ENCODE measurements around the gene FAM163B.

Gene FAM163B

DNA sequence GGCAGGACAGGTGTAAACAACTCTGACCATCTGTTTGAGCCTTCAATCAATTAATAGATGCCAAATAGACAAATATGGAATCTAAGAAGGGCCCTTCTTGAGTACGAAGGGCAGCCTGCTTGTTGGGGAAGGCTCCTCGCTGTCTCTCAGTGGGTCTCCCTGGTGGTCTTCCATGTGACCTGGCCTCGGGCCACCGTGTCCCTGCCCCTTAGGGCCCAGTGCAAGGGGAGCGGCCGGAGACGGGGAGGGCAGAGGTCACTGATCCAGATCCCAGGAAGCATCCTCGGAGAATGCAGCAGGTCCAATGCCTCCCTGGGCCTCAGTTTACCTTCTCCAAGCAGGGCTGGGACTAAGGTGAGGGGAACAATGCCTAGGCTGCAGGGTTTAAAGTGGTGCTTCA lies 29.5 kb upstream of the FAM163B start:
- H3K4me3 ChIP-seq (ENCODE audit: low read depth, low read length) = no peak overlapping the region
- H3K27ac ChIP-seq (ENCODE audit: low read depth, low read length) = no peak overlapping the region
- no peaks in the 10 kb centered on the region for H3K4me1 ChIP-seq (ENCODE audit: control insufficient read depth, insufficient read depth, low read length, unreplicated experiment)
- no peak overlapping the region for H2AFZ ChIP-seq (ENCODE audit: low read length, unreplicated experiment)
- no peaks in the 10 kb centered on the region for H3K36me3 ChIP-seq (ENCODE audit: insufficient read depth, low read length)
- H3K27me3 ChIP-seq (ENCODE audit: insufficient read depth, low read length) = peaks cover 67% of the 10 kb centered on the region
- no peaks in the 10 kb centered on the region for H3K79me2 ChIP-seq (ENCODE audit: control insufficient read depth, insufficient read depth, low read length, unreplicated experiment)

DNA sequence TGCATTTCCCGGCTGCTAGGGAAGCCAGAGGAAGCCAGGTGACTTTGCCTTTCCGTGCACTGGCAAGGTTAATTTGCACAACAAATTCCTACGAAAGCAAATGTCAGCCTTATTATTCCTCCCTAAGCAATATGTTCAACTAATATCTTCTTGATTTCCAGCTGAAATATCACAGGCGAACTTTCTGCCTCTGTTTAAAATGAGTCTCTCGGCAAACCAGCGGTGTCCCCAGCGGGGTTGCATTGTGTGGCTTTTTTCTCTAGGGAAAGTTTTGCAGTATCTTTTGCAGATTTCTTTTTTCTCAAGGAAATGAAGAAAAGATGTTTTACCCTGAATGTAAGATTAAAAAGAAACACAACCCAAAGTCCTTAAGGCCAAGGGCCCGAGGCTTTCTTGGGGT lies 28.9 kb upstream of the FAM163B start:
- Histone ChIP-seq H2AFZ (ENCODE audit: low read length, unreplicated experiment) (no peak overlapping the region), H3K4me3 (ENCODE audit: low read depth, low read length) (no peak overlapping the region), H3K36me3 (ENCODE audit: insufficient read depth, low read length) (no peaks in the 10 kb centered on the region), H3K79me2 (ENCODE audit: control insufficient read depth, insufficient read depth, low read length, unreplicated experiment) (no peaks in the 10 kb centered on the region), H3K4me1 (ENCODE audit: control insufficient read depth, insufficient read depth, low read length, unreplicated experiment) (no peaks in the 10 kb centered on the region), H3K27me3 (ENCODE audit: insufficient read depth, low read length) (peaks cover 69% of the 10 kb centered on the region), H3K27ac (ENCODE audit: low read depth, low read length) (no peak overlapping the region)

DNA sequence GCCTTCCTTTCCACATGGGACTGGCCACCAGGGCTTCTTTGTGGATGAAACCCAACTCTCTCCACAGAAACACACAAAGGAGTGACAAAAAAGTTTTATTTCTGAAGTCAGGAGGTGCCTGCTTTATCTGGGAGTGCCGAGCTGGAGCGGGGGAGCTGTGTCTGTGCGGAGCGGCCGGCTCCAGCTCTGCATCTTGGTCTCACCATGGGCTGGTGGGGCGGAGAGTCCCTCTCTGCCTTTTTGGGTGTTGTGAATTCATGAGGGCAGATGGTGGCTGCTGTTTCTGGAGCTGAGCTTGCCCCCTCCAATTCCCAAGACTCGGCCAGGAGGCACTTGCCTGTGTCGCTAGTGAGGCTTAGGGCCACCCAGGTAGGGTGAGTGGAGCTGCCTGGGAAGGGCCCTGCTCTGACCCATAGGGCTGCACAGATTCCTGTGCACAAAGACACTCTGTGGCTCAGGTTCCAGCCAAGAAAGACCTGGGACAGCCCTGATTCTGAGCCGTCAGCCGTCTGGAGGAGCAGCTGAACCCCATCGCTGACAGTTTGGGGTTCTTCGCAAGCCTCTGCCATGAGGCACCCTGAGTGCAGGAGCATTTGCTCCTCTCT lies 28.4 kb upstream of the FAM163B start:
- no peaks in the 10 kb centered on the region for H3K79me2 ChIP-seq (ENCODE audit: control insufficient read depth, insufficient read depth, low read length, unreplicated experiment)
- H3K4me3 ChIP-seq (ENCODE audit: low read depth, low read length) = no peak overlapping the region
- no peak overlapping the region for H2AFZ ChIP-seq (ENCODE audit: low read length, unreplicated experiment)
- H3K27me3 ChIP-seq (ENCODE audit: insufficient read depth, low read length) = peaks cover 69% of the 10 kb centered on the region
- no peaks in the 10 kb centered on the region for H3K36me3 ChIP-seq (ENCODE audit: insufficient read depth, low read length)
- no peaks in the 10 kb centered on the region for H3K4me1 ChIP-seq (ENCODE audit: control insufficient read depth, insufficient read depth, low read length, unreplicated experiment)
- no peak overlapping the region for H3K27ac ChIP-seq (ENCODE audit: low read depth, low read length)

DNA sequence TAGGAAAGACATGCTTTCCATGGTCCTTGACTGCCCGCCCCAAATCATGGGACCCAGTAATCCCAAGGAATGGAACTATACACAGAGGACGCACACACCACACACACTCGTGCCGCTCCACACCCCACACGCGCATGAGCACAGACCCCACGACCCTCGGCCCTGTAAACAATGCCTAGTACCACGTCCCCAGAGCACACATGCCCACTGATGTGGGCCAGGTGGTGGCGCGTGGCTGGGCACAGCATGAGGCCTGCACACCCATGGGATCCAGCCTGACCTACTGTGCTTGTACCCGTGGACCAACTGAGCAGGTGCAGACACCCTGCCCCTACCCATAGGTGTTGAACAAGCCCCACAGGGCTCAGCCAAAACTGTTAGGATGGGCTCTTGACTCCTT lies 27.7 kb upstream of the FAM163B start:
- Histone ChIP-seq H3K4me3 (ENCODE audit: low read depth, low read length) (no peak overlapping the region), H3K27me3 (ENCODE audit: insufficient read depth, low read length) (peaks cover 66% of the 10 kb centered on the region), H3K79me2 (ENCODE audit: control insufficient read depth, insufficient read depth, low read length, unreplicated experiment) (no peaks in the 10 kb centered on the region), H3K4me1 (ENCODE audit: control insufficient read depth, insufficient read depth, low read length, unreplicated experiment) (no peaks in the 10 kb centered on the region), H3K36me3 (ENCODE audit: insufficient read depth, low read length) (no peaks in the 10 kb centered on the region), H3K27ac (ENCODE audit: low read depth, low read length) (no peak overlapping the region), H2AFZ (ENCODE audit: low read length, unreplicated experiment) (no peak overlapping the region)

DNA sequence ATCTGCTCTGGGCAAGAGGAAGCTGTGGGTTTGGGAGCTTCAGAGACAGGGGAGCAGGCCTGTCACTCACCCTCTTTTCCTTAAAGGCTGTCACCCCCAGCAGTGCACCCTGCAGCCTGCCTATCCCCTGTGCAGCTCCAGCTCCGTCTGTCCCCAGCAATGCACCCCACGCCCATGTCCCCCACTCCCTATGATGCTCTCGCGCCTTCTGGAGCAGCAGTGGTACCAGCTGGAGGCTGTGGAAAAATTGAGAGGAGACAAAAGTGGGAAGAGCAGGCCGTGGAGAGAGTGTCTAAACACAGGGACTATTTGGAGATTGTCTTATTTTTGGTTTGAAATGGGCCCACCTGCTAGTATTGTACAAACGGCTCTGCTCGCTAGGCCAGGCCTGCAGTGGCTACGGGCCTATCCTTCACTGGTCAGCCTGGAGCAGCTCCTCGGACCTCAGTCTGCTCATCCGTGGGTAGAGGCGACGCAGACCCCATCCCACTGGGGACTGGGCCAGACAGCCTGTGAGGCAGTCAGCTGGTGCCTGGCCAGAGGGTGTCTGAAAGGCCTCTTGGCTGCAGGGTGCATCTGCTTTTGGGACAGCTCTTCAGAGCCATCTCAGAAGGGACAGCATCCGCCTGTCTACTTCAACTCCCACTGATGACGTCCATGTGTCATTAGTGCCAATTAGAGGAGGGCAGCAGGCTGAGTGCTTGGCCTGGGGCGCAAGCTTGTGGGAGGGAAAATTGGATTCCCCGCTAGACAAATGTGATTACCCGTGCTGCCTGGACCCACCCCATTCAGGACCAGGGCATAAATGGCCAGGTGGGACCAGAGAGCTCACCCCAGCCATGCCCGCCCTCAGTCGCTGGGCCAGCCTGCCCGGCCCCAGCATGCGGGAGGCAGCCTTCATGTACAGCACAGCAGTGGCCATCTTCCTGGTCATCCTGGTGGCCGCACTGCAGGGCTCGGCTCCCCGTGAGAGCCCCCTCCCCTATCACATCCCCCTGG lies 26.6 kb upstream of the FAM163B start, which contains the start of gene DBH:
TSS of gene DBH (plus strand) at position 831 of the 999 bp plus-strand sequence. CDS start at position 840, 9 bp downstream.
- Histone ChIP-seq H3K27ac (ENCODE audit: low read depth, low read length) (no peak within 1 kb of the TSS), H3K27me3 (ENCODE audit: insufficient read depth, low read length) (peaks cover 58% of the 10 kb centered on the region), H3K36me3 (ENCODE audit: insufficient read depth, low read length) (no peaks in the 10 kb centered on the region), H2AFZ (ENCODE audit: low read length, unreplicated experiment) (no peak within 1 kb of the TSS), H3K4me3 (ENCODE audit: low read depth, low read length) (no peak within 1 kb of the TSS), H3K79me2 (ENCODE audit: control insufficient read depth, insufficient read depth, low read length, unreplicated experiment) (no peaks in the 10 kb centered on the region), H3K4me1 (ENCODE audit: control insufficient read depth, insufficient read depth, low read length, unreplicated experiment) (no peaks in the 10 kb centered on the region)

DNA sequence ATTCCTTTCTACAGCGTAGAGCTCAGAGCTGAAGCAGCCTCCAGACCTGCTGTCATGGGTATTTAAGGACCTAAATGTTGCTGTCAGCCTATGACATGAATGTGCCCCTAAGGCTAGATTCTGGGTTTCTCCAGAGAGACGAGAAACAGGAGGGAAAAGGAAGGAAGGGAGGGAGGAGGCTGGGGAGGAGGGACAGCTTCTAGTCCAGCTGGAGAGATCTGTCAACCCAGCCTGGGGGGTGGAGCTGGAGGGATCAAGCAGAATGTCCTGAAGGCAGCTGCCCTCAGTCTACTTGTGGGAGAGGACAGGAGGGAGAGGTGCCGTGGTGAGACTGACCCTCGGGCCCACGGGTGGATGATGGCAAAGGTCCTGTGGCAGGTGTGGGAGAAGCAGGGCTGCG lies 25.9 kb upstream of the FAM163B start:
- Histone ChIP-seq H3K27ac (ENCODE audit: low read depth, low read length) (no peak overlapping the region), H3K79me2 (ENCODE audit: control insufficient read depth, insufficient read depth, low read length, unreplicated experiment) (no peaks in the 10 kb centered on the region), H2AFZ (ENCODE audit: low read length, unreplicated experiment) (no peak overlapping the region), H3K36me3 (ENCODE audit: insufficient read depth, low read length) (no peaks in the 10 kb centered on the region), H3K27me3 (ENCODE audit: insufficient read depth, low read length) (peaks cover 51% of the 10 kb centered on the region), H3K4me3 (ENCODE audit: low read depth, low read length) (no peak overlapping the region), H3K4me1 (ENCODE audit: control insufficient read depth, insufficient read depth, low read length, unreplicated experiment) (no peaks in the 10 kb centered on the region)

DNA sequence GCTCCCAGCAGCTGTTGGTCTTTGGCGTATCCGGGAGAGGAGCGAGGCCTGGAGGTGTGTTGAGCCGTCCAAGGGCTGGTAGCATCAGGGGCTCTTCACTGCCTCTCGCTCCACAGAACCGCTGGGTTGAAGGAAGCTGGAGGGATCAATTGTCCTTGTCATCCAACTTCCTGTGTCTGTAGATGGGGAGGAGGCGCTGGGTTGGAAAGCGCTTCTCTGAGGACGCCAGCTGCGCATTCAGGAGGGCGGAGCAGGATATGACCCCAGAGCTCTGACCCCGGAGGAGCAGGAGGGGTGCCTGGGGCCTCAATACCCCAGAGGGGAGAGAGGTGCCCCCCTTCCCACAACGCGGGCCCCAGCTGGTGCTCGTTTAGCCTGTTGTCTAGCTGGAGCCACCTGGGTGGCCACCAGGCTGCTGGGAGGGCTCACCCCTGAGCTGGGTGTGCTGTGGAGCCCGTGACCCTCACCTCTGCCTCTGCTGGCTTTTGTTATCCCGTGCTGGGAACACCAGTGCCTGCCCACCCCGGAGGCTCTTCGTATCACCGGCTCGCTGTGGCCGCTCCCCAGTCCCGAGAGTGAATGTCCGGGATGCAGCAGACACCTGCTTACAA lies 25.0 kb upstream of the FAM163B start:
- H2AFZ ChIP-seq (ENCODE audit: low read length, unreplicated experiment) = no peak overlapping the region
- no peak overlapping the region for H3K4me3 ChIP-seq (ENCODE audit: low read depth, low read length)
- no peaks in the 10 kb centered on the region for H3K79me2 ChIP-seq (ENCODE audit: control insufficient read depth, insufficient read depth, low read length, unreplicated experiment)
- H3K36me3 ChIP-seq (ENCODE audit: insufficient read depth, low read length) = no peaks in the 10 kb centered on the region
- no peaks in the 10 kb centered on the region for H3K4me1 ChIP-seq (ENCODE audit: control insufficient read depth, insufficient read depth, low read length, unreplicated experiment)
- no peak overlapping the region for H3K27ac ChIP-seq (ENCODE audit: low read depth, low read length)
- peaks cover 43% of the 10 kb centered on the region for H3K27me3 ChIP-seq (ENCODE audit: insufficient read depth, low read length)

DNA sequence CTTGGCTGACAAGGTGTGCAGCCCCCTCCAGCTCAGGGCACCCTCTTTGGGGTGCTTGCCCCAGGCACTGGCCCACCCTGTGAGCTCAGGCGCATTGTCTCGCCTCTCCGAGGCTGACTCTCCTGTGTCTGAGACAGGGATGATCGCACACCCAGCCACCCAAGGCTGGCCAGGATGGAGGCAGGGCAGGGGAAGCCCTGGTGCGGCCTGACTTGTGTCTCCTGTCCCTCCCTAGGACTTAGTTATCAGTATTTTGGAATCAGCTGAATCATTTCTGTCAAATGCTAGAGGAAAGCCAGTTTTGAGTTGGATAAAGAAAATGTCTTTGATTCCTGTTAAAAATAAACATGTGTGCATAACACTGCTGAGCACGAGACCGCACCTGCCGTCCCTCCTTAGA lies 24.5 kb upstream of the FAM163B start:
- Histone ChIP-seq H3K4me3 (ENCODE audit: low read depth, low read length) (no peak overlapping the region), H3K27ac (ENCODE audit: low read depth, low read length) (no peak overlapping the region), H2AFZ (ENCODE audit: low read length, unreplicated experiment) (no peak overlapping the region), H3K36me3 (ENCODE audit: insufficient read depth, low read length) (no peaks in the 10 kb centered on the region), H3K27me3 (ENCODE audit: insufficient read depth, low read length) (peaks cover 48% of the 10 kb centered on the region), H3K4me1 (ENCODE audit: control insufficient read depth, insufficient read depth, low read length, unreplicated experiment) (no peaks in the 10 kb centered on the region), H3K79me2 (ENCODE audit: control insufficient read depth, insufficient read depth, low read length, unreplicated experiment) (no peaks in the 10 kb centered on the region)

DNA sequence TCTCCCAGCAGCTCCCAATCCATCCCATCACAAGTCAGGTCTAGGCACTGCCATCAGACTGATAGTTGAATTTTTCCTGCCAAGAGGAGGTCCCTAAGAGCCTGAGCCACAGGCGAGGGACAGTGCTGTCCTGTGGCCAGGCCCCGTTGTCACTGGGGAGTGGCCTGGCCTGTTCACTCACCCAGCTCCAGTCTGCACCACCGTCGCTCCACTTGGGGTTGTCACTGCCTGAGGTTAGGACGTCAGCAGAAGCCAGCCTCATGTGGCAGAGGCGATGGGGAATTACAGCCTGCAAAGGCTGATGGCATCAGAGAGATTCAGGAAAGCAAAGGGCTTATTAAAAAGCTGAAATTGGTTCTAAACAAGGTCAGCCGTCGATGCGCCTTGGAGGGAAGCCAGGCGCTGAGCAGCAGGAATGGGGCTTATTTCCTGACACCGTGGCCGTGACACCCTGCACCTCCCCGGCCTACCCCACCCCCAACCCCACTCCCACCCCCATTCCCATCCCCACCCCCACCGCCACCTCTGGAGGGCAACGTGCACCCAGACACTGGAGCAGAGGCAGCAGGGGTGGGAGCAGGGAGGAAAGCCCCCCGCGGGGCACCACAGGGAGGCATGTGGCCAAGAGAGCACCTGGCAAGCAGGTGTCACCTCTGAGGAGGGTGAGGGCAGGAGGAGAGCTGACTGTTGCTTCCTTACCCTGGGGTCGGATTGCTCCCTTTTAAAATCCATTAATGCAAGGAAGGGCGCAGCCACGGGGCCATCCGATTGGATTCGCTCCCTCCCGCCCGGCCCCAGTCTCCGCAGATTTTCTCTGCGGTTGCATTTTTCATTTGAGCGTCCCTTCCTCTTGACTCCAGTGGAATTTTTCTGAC lies 23.9 kb upstream of the FAM163B start:
- no peak overlapping the region for H2AFZ ChIP-seq (ENCODE audit: low read length, unreplicated experiment)
- H3K27ac ChIP-seq (ENCODE audit: low read depth, low read length) = no peak overlapping the region
- H3K4me1 ChIP-seq (ENCODE audit: control insufficient read depth, insufficient read depth, low read length, unreplicated experiment) = no peaks in the 10 kb centered on the region
- no peak overlapping the region for H3K4me3 ChIP-seq (ENCODE audit: low read depth, low read length)
- H3K36me3 ChIP-seq (ENCODE audit: insufficient read depth, low read length) = no peaks in the 10 kb centered on the region
- no peaks in the 10 kb centered on the region for H3K79me2 ChIP-seq (ENCODE audit: control insufficient read depth, insufficient read depth, low read length, unreplicated experiment)
- peaks cover 53% of the 10 kb centered on the region for H3K27me3 ChIP-seq (ENCODE audit: insufficient read depth, low read length)

DNA sequence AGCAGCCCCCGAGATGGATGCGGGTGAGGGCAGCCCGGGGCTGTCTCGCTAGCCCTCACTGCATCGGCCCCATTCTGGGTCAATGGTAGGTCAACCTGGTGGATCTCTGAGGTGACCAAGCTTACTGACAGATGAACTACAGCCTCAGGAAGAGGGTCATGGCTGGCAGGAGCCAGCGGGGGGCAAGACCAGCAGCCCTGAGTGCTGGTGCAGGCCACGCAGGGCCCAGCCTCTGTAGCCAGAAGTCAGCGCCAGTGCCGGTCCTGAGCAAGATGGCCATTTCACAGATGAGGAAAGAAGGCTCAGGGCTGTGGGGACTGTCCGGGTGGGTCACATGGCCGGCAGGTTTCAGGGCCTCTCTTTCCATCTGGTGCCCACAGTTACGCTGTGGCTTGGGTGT lies 21.9 kb upstream of the FAM163B start:
- no peak overlapping the region for H3K27ac ChIP-seq (ENCODE audit: low read depth, low read length)

More for the DNA sequence above, 21.9 kb upstream of the FAM163B start:
- Histone ChIP-seq H3K27me3 (ENCODE audit: insufficient read depth, low read length) (peaks cover 58% of the 10 kb centered on the region), H3K4me3 (ENCODE audit: low read depth, low read length) (no peak overlapping the region), H3K79me2 (ENCODE audit: control insufficient read depth, insufficient read depth, low read length, unreplicated experiment) (no peaks in the 10 kb centered on the region), H3K4me1 (ENCODE audit: control insufficient read depth, insufficient read depth, low read length, unreplicated experiment) (no peaks in the 10 kb centered on the region), H3K36me3 (ENCODE audit: insufficient read depth, low read length) (no peaks in the 10 kb centered on the region), H2AFZ (ENCODE audit: low read length, unreplicated experiment) (no peak overlapping the region)
